ENCODE measurements around the gene ZDHHC1.
A peak's percentile ranks its signal among the peaks of the same experiment; 100 is the strongest.

The ZDHHC1 gene, protein sequence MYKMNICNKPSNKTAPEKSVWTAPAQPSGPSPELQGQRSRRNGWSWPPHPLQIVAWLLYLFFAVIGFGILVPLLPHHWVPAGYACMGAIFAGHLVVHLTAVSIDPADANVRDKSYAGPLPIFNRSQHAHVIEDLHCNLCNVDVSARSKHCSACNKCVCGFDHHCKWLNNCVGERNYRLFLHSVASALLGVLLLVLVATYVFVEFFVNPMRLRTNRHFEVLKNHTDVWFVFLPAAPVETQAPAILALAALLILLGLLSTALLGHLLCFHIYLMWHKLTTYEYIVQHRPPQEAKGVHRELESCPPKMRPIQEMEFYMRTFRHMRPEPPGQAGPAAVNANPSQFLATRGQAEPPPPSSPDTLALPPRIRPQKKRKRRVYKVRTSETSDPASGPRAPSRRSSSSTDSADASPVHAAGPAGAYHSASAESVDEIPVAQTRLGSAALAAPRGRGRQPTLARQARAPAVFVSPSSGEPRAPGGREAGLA

DNA sequence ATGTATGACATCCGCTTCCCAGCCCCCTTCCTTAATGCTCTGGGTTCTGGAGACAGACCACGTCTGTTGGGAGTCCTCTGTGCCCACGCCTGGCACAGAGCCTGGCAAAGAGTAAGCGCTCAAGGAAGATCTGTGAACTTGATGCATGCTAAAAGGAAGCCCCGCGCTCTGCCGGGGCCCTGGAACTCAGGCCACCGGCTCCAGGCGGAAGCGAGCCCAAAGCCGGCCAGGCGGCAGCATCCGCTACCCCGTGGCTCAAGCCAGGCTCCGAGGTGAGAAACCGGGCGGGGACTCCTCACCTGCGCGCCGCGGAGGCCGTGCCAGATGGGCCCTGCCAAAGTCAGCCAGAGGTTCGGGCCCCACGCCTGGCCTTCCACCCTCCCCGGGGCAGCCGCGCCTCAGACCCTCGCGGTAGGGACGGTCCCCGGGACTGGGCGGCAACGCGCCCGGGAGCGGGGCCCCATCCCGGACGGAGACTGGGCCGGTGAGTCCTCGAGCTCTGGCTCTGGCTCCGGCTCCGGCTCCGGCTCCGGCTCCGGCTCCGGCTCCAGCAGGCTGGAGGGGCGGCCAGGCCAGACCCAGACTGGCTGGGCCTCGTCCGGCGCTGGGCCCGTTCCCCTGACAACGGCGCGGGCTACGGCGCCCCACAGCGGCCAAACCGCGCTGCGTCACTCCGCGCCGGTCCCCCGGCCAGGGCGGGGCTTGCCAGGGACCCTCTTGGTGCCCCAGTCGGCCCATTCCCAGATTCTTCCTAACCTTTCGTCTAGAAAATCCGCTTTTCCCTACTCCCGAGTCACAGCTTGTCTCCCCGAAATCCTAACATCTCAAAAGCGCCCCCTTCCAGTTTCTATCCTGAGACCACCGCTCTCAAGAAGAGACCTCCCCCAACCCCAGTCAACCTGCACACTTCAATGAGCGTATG, at the start of gene ZDHHC1:
ZDHHC1 (minus strand) TSS at position 606 of the 922 bp plus-strand sequence. CDS start 8,702 bp downstream, outside the sequence.
- peak; percentile 76 for DNase-seq (ENCODE audit: low spot score)

DNA sequence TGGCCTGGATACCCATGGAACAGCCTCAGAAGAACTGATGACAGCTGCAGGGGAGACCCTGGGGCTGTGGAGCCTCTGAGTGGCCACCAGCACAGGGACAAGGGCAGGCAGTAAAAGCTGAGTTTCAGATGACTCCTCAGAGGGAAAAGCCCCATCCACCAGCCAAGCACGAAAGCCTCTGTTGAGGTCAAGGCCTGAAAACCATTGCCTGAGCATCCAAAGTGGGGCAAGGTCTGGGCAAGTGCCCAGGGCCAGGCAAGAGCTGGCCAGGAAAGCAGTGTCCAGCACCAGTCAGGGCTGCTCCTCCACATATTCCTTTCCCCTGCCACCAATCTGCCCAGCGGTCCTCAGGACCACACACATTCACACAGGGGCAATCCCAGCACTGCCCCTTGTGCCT, 48.3 kb upstream of the ZDHHC1 start:
- DNase-seq (ENCODE audit: low spot score), result no peak

DNA sequence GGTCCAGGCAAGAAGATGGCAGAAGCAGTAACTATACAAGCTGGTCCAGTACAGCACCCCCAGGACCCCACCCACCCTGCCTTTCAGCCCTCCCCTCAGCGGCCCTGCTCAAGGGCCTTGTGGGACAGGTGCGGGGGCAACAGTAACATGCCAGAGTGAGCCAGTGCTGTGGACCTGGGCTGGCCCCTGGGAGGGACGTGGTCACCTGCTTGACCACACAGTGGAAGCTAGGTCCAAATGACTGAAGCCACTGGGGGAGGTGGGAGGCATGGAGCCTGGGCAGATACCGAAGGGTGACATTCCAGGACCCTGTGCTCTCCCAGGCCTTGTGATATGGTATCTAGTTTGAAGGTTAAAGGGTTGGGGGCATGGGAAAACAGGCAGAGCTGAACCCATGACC, 47.4 kb upstream of the ZDHHC1 start:
- no peak for DNase-seq (ENCODE audit: low spot score)

DNA sequence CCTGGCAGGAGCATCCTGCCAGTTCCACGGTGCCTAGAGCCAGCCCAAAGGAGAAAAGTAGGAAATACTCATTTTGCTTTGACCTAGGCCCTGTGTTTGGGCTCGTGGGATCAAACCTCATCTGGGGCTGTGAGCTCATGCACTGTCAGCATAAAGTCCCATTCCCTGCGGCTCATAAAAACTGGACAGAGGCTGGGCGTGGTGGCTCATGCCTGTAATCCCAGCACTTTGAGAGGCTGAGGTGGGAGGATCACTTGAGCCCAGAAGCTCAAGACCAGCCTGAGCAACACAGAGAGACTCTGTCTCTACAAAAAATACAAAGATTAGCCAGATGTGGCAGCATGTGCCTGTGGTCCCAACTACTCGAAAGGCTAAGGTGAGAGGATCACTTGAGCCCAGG, 46.8 kb upstream of the ZDHHC1 start:
- DNase-seq (ENCODE audit: low spot score), result no peak

DNA sequence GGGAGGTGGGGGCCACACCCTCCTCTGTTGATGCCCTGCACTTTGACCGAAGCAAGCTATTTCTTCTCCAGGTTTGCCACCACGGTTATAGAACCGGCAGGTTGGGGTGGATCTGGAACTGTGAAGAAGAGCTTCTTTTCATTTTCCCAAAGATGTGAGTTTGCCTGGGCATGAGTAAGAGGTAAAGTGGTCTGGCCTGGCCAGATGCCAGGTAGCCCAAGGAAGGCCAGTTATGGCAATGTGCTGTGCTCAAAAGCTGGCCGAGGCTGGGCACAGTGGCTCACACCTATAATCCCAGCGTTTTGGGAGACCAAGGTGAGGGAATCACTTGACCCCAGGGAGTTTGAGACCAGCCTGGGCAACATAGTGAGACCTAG, 46.0 kb upstream of the ZDHHC1 start:
- no peak for DNase-seq (ENCODE audit: low spot score)

DNA sequence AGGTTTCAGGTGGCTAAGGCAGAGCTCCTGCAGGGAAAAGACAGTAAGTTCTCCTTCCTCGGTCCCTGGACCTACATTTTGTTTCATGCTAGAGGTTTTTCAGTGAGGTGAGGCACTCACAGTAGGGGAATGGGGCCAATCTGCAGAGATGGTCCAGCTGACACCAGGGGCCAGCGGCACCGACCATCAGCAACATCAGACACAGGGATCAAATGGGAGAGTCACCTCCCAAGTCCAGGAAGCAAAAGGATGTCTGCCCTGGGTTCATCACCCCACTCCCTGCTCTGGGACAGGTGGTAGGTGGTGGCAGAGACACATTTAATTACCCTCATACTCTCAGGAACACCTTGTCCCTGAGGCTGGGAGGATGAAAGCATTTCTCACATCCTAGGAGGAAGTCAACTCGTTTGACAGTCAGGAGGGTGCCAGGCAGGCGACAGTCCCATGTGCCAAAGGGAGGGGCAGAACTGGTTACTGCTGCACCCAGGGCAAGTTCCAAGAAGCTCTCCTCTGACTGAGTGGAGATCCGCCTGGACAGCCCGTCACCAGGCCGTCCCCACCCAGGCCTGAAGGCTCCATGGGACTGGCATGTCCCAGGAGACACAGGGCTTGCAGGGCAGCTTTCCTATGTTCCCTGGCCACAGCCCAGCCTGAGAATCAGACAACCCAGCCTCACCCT, 45.5 kb upstream of the ZDHHC1 start:
- DNase-seq (ENCODE audit: low spot score), result no peak

DNA sequence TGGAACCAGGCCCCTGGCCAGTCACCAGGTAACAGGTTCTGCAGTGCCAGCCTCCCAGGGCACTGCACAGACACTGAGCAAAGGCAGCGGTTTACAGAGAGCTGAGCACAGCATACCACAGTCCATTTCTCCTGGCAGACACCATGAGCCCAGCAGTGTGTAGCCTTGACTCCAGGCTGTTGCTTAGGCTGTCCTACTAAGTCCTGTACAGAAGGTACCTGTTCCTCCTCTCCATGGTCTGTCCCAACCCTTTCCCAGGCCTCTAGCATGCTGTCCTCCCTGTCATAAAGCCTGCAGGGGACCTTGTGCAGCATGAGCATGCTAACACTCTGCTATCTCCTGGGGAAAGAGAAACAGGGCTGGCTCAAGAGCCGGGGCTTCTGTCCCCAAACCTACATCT, 44.7 kb upstream of the ZDHHC1 start:
- DNase-seq (ENCODE audit: low spot score), result no peak

DNA sequence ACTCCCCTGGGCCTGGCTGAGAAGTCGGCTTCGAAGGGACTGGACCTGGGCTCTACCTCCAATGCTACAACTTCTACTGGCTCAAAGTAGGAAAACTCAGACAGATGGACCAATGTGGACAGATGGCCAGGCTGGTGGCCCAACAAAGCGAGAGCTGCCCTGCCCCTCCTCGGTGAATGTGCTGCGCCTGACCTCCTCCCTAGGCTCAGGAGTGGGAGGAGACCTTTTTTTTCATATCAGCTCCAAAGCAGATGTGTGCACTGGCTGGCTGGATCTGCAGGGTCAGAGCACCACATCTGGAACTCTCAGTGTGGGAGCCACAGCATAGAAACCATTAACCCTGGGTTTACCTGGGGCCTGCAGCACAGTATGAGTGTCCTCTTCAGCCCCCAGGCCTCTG, 43.9 kb upstream of the ZDHHC1 start:
- no peak for DNase-seq (ENCODE audit: low spot score)

DNA sequence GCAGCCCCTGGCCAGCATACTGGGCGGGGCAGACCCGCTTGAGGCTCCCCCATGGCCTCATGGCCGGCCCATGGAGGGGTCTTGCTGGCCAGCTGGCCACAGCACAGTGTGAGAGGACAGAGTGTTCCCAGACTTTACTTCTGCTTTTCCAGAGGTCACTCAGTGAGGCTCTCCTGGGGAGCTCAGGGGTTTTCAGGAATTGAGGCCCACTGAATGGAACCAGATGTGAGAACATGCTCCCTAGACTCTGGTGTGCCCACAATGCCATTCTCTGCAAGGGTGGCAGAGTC, 43.5 kb upstream of the ZDHHC1 start:
- no peak for DNase-seq (ENCODE audit: low spot score)

DNA sequence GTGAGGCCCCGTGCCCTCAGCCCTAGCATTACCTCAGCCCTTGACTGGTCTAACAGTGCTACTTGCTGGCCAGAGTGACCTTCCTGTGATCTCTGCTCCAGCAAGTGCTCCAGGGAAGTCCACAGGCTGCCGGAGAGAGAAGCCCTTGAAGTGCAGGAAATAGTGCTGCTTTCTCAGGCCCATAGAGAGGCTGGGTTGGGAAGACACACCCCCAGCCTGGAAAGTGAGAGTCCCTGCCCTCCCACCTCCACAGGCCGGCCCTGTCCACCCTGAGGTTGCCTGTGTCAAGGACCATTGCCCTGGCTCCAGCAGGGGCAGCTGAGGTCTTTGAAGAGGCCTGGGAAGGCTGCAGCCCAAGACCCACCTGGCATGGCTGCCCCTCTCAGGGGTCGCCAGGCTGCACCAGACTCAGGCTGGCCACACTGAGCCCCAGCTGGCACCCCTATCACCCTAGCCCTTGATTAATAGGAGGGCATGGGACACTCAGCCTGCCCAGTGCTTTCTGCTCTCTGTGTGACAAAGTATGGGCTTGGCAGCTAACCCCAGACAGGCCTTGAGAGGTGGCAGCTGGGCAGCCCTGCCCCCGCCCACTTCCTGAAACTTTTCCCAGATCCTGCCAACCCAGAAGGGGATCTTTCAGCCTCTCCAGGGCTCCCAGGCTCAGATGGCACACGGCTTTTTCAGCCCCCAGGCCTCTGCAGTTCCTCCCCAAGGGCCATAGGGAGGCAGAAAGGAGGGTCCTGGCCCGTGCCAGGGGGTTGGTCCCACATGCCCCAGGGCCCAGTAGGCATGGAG, 43.0 kb upstream of the ZDHHC1 start:
- peak; percentile 19 for DNase-seq (ENCODE audit: low spot score)

DNA sequence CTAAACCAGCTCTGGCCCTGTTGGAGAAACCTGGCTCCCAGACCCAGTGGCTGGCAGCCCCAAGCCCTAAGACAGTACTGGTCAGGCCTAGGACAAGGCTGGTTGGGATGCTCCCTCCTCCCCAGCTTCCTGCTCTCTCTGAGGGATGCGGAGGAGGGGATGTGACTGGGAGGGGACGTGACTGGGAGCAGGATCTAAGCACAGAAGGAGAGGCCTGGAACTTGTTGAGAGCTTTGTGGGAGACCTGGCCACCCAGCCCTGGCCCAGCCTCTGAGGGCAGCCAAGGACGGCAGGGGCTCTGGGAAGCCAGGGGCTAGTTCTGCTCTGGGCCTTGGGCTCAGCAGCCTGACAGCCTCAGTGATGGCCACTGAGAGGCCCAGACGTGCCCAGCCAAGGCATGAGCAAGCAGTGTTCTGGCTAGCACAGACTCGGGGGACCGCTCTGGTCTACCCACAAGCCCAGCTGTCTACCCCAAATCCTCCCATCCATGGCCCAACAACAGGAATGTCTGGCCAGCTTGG, 41.9 kb upstream of the ZDHHC1 start:
- DNase-seq (ENCODE audit: low spot score), result no peak

DNA sequence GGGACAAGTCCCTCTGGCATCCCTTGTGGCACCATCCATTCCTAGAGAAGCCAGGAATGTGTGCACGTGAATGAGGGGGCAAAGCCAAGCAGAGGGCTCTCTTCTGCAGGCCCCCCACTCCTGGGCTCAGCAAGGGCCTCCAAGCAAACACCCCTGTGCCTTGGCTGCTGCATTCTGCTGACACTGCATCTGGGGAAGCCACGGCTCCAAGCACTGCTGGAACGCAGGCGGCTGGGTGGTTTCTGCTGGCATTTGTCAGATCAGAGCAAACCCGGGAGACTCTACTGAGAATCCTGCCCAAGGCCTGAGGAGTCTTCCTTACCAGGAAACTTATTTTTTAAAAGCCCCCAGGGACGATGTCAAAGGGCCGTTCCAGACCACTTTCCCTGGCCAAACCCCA, 41.3 kb upstream of the ZDHHC1 start:
- no peak for DNase-seq (ENCODE audit: low spot score)

DNA sequence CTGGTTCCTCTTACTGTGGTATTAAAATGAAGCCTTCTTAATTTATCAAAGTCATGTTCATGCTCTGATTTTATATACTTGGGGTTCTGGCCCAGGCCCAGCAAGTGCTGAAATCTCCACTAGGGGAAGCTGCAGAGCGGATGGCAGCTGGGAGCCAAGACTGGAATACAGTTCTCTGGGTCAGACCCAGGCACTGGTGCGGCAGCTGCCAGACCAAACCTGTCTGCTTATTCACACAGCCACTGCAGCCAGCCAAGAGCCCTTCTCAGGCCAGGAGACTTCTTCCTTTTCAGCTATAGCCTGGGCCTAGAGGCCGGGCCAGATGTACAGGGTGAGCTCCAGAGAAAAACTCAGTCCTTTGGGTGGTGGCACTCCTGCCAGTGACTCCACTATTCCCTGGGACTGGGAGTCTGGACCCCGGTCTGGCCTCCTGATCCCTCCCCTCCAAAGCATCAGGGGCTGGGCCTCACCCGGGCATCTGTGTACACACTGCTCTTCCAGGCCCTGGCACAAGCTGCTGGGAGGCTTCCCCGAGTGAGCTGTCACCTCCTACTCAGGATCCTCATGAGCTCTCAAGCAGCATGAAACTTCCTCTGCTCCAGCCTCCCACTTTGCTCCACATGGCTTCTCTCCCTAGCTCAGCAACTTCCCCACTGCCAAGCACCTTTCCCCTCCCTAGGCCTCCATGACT, 40.3 kb upstream of the ZDHHC1 start:
- DNase-seq (ENCODE audit: low spot score), result no peak

DNA sequence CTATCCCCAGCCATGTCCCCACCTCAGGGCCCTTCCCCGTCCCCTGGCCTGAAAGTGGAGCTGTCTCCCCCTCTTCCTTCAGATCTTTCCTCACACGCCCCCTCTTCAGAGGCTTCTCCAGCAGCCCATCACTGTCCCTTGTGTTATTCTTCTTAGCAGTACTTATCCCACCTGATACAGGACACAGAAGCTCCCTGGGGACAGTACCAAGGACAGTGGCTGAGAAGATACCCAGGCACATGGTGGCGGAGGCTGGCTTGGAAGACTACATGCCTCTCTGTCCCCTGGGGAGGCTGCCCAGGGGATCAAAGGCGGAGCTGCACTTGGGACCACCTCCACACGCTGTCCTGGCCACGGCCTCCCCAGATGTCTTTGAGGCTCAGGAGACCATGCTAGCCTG, 38.6 kb upstream of the ZDHHC1 start:
- no peak for DNase-seq (ENCODE audit: low spot score)

DNA sequence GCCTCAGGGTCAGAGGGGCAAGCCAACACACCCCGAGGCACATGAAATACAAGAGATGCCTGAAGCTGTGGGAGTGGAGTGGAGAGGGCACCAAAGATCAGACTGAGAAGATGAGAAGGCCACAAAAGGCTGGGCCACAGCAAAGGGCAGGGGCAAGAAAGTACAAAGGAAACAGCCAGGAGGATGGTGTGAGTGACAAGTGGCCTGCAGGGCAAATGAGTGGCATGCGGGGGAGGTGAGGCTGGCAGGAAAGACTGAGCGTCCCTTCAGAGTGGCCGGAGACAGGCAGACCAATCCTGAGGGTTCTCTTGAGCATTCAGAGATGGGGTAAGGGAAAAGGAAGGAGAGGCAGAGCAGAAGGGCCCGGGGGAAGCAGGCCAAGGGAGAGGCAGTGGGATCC, 37.8 kb upstream of the ZDHHC1 start:
- DNase-seq (ENCODE audit: low spot score), result no peak

DNA sequence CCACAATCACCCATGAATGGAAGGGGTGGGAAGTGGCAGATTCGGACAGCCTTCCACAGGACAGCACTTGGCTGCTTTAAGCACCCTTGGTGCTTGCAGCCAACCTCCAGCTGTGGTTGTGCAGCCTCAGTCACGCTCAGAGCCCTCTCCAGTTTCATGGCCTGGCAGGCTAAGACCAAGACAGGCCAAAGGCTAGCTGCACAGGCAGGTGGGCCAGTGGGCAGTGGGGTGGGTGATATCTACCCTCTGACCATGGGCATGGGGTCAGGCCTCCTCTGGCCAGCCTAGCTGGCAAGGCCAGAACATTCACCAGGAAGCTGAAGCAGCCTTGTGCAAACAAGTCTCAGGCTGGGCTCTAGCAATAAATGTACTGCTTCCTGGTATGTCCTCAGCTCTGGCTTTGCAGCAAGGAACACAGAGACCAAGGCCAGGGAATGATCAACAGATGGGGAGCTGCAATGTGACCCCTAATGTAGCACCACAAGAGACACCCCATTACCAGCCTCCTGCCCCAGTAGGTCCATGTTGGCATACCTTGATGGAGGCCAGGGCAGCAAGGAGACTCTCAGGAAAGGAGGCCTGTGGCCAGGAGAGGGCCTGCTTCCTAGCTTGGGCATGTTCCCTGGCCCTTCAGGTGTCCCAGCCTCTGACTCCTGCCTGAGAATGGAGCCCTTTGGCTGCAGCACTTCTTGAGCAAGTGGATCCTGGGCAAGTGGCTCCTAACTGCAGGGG, 35.6 kb upstream of the ZDHHC1 start:
- DNase-seq (ENCODE audit: low spot score), result no peak

DNA sequence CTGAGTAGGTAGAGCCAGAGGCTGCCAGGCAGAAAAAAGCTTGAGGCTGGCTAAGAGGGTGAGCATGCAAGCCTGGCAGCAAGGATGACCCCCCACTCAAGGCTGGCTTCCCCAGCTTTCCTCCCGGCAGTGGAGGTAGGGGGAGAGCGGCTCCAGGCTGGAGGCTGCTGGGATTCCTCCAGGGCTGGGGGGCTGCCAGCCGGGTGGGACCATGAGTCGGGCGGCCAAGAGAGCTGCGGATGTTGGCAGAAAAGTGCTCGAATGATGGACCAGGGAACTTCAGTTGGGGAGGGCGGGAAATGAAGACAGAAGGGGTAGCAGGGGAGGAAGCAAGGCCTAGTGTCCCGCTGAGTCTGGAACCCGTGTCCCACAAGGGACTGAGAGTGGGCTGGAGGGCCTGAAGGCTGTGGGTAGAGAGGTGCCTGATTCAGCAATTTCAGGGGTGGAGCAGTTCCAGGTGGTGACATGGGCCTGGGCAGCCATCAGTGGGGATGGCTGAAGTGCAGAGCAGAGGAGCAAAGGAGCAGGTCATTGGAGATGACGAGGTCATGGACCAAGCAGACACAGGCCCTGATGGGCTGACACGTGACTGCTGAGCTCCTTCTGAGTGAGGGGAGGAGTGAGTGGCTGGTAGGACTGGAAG, 34.9 kb upstream of the ZDHHC1 start:
- DNase-seq (ENCODE audit: low spot score), result no peak

DNA sequence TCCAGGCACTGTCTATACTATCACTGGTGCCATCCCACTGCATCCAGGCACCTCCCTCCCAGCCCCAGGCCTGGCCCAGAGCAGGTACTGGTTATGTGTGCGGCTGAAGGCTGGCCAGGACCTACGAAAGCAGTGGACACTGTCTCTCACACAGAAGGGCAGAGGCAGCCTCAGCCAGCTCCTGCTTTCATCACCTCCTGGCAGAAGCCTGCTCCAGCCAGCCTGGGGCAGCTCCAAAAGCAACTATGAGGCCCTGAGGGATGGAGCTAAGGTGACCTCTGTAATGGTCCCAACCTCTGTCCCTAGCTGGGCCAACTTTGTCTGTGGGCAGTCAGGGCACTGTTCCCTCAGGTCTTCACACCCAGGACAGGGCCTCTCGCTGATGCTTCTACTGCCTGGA, 33.5 kb upstream of the ZDHHC1 start:
- no peak for DNase-seq (ENCODE audit: low spot score)

DNA sequence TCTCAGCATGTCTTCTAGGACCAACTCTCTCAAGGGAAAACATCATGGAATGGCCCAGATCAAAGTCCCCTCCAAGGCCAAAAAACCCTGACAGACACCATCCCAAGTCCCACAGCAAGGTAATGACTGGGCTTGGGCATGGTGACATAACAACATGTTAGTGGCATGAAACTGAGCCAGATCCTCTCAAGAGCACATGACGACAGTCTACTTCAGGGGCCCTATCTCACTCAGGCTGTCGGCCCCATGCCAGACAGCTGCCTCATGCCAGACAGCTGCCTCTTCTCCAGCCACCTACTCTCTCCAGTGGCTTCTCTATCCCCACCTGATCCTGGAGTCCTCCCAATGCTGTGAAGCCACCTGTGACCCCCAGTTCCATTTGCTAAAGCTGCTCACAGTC, 33.1 kb upstream of the ZDHHC1 start:
- DNase-seq (ENCODE audit: low spot score), result no peak

DNA sequence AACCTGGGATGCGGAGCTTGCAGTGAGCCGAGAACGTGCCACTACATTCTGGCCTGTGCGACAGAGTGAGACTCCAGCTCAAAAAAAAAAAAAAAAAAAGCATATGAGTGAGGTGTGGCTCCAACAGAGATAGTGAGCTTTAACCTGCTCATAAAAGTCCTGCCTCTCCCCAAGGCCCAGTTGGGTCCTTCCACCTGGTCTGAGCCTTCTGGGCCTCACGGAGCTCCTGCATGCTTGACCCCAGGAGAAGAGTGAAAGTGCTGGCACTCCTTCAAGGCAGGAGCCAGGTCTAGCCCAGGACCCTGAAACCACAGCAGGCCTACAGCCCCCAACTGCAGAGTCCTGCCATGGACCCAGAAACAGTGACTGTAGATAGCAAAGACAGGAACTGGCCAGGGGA, 32.3 kb upstream of the ZDHHC1 start:
- no peak for DNase-seq (ENCODE audit: low spot score)
